NT2/D1 (cell line): ENCODE data around the gene PCSK6.

Source experiments
- YY1 ChIP-seq: IDR thresholded peaks from 2 replicates; pipeline ENCODE4 v1.6.1; 2011; ENCODE audit not compliant: insufficient read length, insufficient read depth
- ZNF274 ChIP-seq: IDR thresholded peaks from 2 replicates; pipeline ENCODE4 v1.6.1; 2011; ENCODE audit warnings: mild to moderate bottlenecking, low read depth, low read length

GRCh38 chr15:101379647-101380046, 109.9 kb downstream of the PCSK6 start:
- TF ChIP-seq ZNF274 (no peak), YY1 (no peak)
